NCI-H446 treated with DMSO at 0.1 percent for 48 hours (cell line): ENCODE data around the gene GRAMD1C.

Source experiments
- DNase-seq: peaks from one replicate; lab custom pipeline; 2025; lab: John Stamatoyannopoulos, UW

GRAMD1C gene

GRCh38 chr3:113852506-113852905 is 13.9 kb downstream of the GRAMD1C start:
- DNase-seq: no peak

DNA sequence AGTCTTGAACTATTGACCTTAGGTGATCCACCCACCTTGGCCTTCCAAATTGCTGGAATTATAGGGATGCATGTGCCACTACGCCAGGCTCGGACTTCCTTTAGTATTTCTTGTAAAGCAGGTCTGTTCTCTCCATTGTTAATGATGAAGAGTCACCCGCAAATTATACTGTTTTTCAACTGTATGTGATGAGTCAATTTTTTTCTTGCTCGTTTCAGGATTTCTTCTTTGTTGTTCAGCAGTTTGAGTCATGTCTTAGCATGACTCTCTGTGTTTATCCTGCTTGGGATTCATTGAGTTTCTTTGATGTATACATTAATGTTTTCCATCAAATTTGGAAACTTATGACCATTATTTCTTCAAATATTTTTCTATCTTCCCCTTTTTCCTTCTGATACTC is 28.9 kb downstream of the GRAMD1C start:
- no peak for DNase-seq

GRCh38 chr3:113873293-113873692 is 34.7 kb downstream of the GRAMD1C start:
- DNase-seq: no peak

DNA sequence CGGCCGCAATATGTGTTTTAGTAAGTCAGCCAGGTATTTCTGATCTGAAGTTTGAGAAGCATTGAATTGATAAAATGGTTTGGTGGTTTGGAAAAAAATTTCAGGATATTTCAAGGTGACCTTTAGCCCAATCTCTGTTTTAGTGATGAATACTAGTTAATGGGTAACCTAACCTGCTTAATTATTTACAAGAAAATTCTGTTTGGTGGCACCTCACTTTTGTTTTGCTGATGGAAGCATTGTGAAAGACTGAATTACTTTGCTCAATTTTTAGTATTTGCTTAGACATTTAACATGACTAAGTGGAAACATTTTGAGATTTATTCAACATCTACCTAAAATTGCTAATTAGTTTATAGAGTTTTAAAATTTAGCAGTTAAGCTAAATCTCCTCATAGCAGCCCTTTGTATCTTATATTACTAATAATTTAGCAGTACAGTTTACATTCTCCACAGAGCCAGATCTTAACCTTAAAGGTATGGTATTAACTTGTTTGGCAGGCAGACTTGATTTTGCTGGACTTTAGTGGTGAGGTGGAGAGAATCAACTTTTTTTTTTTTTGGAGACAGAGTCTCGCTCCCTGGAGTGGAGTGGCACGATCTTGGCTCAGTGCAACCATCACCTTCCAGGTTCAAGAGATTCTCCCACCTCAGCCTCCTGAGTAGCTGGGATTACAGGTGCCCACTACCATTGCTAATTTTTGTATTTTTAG is 35.4 kb downstream of the GRAMD1C start:
- DNase-seq: no peak

GRCh38 chr3:113878403-113878802 is 39.8 kb downstream of the GRAMD1C start:
- no peak for DNase-seq

- DNase-seq: no peak
Measured at GRCh38 chr3:113885050-113885449, 46.5 kb downstream of the GRAMD1C start.

DNA sequence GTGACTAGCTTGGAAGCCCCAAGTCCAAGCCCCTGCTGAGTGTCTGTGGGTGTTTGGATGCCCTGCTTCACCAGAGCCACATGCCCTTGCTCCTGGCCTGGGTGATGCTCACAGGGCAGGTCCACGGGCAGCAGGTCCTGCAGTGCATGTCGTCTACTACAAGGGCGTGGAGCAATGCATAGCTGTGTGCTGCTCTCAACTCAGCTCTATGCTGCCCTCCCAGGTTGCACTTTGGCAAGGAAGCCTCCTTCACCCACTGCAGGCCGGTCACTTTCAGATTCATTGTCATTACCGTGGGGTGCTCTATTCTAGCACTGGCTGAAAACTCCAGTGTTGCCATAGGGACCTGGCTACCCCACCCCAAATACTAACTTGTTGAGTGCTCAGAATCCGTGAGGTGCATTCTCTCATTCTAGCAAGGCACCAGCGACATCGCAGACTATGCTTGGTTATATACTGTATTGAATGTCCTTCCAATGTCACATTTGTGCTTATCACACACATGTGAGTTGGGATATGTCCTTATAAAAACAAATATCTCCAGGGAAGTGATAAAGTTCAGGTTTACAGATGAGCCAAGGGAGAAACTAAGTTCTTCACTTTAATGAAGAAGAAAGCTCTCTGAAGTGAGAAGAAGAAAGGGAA is 51.8 kb downstream of the GRAMD1C start:
- DNase-seq: no peak

GRCh38 chr3:113894927-113895326 is 56.3 kb downstream of the GRAMD1C start:
- no peak for DNase-seq

GRCh38 chr3:113895964-113896363 is 57.4 kb downstream of the GRAMD1C start:
- DNase-seq: no peak

DNA sequence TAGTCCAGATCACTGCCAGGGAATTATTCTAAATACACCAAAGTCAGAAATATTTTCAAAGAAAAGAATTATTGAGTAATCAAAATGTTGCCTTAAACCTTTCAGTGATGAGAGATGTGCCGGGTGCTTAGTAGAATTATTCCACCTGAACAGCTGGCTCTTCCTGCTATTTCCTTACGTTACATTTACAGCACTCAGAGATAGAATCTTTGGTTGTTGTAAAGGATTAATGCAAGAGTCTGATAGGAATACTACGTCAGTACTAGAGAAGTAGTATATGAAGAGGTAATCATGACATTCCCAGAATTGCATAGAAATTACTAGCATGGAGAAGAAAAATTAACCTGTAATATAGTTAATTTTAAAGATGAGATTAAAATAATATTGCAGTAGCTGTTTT is 58.3 kb downstream of the GRAMD1C start:
- no peak for DNase-seq

GRCh38 chr3:113897373-113897777 is 58.8 kb downstream of the GRAMD1C start:
- DNase-seq: no peak

DNA sequence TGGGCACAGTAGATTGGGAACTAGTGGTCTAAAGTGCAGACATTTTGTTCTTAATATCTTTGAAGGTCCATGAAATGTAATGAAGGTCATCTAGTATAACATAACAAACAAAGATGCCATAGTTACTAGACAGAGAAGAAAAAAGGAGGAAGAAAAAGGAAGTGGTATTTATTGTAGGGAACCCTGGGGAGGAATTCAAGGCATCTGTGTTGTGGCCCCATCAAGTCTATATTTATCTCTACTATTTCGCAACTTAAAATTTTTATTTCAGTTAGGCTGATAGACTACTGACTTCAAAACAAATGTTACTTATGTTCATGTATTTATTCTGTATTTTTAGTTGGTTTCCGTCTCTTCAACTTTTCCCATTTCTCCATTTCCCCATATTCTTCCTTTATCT is 60.3 kb downstream of the GRAMD1C start:
- no peak for DNase-seq

- DNase-seq: no peak
Measured at GRCh38 chr3:113906568-113907140, 68.1 kb downstream of the GRAMD1C start.

GRCh38 chr3:113908133-113908532 is 69.5 kb downstream of the GRAMD1C start:
- DNase-seq: no peak

GRCh38 chr3:113910966-113911365 is 72.4 kb downstream of the GRAMD1C start:
- DNase-seq: no peak

- DNase-seq: peak; percentile 10
Measured at GRCh38 chr3:113912552-113913236, 74.1 kb downstream of the GRAMD1C start.

- DNase-seq: no peak
Measured at GRCh38 chr3:113914646-113915045, 76.1 kb downstream of the GRAMD1C start.

- no peak for DNase-seq
Measured at GRCh38 chr3:113927556-113927955, 89.0 kb downstream of the GRAMD1C start.

- DNase-seq: no peak
Measured at GRCh38 chr3:113946831-113947230, 108.2 kb downstream of the GRAMD1C start.

DNA sequence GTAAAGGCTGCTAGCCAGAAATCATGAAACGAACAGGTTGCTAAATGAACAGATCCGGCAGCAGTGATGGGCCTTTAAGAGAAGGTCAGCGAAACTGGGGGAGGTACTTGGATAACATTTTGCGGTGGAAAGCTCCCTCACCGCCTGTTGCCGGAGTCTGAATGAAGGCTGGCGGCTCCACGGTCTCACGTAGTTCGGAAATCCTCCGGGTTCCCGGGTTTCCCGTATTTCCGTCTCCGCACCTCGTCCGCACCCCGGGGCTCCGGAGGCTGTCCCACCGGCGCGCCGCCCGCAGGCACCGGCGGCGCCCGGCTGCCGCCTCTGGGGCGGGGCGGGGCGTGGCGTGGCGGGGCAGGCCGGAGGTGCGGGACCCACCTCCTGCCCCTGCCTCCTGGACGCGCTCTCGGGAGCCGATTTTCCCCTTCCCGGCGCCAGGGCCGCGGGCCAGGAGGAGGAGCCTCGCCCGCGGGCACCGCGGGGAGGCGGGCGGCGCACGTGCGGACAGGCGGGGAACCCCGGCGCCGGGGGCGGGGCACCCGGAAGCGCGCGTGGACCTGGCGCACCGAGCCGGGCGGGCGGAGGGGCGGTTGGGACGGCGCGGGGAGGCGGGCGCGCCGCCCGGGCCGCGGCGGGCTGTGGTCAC is 108.9 kb downstream of the GRAMD1C start, which contains the start of gene ZDHHC23:
Gene ZDHHC23 (plus strand): TSS at position 642 of the 643 bp plus-strand sequence. CDS start 790 bp downstream, outside the sequence.
- DNase-seq: peak; percentile 44

DNA sequence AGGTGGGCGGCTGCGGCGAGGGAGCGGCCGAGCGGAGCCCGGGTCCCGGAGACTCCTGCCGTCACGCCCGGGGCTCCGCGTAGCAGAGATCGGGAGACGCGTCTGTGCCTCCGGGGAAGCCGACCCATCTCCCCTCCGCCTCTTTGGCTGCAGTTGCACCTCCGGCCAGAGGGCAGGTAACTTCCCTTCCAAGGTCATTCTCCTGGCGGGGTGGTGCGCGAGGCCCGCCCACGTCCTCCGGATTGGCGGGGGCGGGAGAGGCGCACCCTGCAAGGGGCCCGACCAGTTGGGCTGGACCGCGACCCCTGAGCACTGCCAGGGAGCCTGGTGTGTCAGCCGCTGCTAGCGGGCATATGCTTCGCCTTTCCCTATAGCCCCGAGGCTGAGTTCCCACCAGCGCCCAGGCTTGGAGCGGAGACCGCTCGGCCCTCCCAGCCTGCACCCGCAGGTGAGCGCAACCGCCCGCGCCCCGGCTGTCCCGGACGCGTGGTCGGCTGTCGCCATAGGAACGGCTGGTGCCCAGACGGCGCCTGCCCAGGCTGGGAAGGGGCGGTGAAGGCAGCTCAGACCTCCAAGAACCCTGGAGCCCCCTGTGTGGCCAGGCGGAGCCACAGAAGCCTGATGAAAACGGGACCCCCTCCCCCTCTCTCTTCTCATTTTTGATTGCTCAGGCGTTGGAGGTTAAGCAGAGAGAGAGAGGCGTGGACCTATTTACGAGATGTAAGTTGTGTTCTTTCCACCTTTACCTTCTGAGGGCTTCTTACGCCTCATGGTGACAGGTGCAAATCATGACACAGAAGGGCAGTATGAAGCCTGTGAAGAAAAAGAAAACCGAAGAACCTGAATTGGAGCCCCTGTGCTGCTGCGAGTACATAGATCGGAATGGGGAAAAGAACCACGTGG is 109.7 kb downstream of the GRAMD1C start:
- no peak for DNase-seq
